ENCODE results near the gene GOSR1.
"Not testable (repeated sequence)": the region's sequence is repeated elsewhere in the genome, so short reads cannot be mapped to it uniquely, and the experiment has no call there.

GOSR1 gene

DNA sequence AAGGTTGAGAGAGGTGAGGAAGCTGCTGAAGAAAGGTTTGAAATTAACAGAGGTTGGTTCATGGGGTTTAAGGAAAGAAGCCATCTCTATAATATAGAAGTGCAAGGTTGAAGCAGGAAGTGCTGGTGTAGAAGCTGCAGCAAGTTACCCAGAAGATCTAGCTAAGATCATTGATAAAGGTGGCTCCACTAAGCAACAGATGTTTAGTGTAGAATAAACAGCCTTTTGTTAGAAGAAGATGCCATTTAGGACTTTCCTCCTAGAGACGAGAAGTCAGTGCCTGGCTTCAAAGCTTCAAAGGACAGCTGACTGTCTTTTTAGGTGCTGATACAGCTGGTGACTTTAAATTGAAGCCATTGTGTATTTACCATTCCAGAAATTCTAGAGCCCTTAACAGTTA lies 29.3 kb downstream of the GOSR1 start:
- no peak for DNase-seq

DNA sequence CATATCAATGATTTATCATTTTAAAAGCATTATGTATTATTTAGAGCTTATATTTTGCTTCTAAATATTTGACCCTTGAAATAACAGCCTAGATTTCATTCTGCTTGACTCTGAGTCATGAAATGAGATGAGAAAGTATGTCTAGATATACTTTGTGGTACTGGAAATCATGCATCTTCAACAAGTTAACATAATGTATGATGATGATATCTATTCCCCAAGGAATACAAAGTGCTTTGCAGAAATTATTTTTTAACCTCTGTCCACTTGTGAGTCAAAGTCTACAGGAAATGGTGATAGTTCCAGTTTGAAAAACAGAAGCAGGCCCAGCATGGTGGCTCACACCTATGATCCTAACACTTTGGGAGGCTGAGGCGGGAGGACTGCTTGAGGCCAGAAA lies 36.1 kb downstream of the GOSR1 start:
- DNase-seq: no peak

DNA sequence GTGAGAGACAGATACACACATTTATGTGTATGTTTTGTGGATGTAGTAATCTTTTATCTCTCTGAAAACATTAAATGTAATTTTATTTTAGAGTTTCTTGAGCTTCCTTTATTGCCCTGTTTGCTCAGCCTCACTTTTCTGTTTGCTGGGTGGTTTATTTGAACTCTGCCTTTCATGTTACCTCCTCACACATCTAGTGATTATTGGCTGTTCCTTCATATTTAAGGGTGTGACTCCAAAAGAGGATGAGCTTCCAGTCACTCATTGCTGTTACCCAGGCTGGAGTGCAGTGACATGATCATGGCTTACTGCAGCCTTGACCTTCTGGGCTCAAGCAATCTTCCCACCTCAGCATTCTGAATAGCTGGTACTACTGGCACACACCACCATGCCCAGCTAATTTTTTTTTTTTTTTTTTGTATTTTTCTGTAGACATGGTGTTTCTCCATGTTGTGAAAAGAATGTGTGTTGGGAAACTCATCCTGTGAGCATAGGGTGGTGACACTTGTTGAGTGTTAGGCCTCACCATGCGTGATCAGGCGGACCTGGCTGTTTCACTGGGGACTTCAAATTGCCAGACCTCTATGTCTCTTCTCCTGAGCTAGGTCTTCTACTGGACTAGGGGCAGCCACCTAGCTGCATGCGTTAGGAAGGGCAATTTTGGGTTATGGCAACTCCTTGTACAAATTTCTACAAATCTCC lies 37.8 kb downstream of the GOSR1 start:
- no peak for DNase-seq

DNA sequence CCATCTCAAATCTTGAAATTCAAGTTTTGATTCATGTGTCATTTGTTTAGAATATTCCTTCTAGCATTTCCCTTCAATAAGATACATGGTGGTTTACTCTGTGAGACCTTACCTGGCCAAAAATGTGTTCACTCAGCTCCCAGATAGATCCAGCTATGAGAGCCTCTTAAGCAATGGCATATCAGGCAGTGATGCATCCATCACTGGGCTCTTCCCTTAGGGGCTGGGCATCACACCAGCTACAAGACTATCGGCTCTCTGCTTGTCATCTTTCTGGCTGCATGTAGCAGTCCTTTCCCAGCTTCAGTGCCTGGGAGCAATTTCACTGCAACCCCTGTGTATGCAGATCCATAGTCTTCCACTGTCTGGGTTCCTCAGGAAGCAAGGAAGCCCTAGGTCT lies 40.6 kb downstream of the GOSR1 start:
- DNase-seq: no peak

DNA sequence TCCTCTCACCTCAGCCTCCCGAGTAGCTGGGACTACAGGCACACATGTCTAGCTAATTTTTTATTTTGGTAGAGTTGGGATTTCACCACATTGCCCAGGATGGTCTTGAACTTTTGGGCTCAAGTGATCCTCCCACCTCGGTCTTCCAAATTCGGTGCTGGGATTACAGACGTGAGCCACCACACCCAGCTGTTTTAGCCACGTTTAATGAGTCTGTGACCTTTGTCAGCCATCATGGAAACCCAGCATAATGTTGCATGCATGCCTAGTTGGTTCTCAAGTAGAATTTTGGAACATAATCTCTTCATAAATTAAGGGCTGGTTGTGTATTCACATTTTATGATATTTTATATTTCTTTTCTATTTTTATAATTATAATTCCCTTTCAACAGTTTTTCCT lies 42.0 kb downstream of the GOSR1 start:
- DNase-seq: no peak

DNA sequence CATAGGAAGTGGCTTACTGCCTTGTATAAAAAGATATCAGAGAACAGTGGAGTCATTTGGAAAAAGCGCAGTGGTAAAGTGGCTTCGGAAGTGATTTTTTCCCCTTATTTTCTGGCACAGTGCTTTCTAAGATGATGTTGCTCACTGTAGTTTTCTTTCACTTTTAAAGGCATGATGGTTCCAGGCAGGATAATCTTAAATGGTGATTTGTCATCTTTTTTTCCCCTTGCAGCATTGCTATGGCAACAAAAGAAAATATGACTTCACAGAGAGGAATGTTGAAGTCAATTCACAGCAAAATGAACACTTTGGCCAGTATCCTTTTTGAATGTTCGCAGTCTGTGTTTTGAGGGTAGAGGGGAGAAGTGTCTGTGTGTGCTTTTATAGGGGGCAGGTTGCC lies 42.5 kb downstream of the GOSR1 start:
- peak; percentile 85 for DNase-seq

DNA sequence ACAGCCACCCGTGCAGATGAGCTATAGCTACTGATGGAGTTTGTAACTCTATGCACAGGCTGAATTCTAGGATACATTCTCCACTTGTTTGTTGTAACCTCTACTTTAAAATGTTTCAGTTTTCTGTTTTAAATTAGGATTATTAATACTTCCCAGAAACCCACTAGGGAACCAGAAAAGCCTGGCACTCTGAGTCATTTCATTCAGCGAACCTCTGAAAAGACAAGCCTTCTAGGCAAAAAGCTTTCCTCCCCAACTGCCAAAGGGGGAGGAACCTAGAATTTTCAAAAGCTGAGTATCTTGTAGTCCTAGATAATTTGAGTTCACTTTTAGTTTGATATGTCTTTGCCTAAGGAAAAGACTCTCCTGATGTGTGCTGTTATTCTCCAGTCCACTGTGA lies 43.2 kb downstream of the GOSR1 start:
- peak; percentile 29 for DNase-seq

DNA sequence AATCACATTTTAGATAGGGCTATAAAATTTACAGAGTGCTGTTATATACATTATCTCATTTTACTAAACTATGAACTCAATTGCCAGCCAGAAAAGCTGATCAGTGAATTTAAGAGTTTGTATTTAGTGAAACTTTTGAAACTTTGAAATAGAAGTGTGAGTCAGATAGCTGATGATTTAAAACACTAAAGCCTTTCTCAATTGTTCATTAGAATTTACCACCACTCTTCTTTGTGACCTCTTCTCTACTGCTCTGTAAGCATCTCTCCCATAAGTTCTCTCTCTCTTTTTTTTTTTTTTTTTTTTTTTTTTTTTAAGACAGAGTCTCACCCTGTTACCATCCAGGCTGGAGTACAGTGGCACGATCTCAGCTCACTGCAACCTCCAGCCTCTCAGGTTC lies 43.7 kb downstream of the GOSR1 start:
- DNase-seq: peak; percentile 4

DNA sequence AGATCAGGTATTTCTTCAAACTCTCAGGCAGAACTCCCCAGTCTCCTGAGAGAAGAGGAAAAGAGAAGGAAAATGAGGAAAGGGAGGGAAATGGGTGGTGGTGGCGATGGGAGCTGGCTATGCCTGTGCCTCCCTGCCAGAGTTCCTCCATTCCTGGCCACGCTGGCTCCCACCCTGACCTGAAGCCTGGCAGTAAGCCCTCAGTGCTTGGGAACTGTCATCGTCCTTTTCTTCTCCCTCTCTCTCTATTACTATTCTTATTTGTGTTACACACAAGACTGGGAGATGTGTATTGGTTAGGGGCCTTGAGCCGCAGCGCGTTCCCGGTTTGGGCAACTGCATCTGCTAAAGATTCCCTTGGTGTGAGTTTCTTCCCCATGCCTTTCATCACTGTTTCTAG lies 44.6 kb downstream of the GOSR1 start:
- DNase-seq: no peak

DNA sequence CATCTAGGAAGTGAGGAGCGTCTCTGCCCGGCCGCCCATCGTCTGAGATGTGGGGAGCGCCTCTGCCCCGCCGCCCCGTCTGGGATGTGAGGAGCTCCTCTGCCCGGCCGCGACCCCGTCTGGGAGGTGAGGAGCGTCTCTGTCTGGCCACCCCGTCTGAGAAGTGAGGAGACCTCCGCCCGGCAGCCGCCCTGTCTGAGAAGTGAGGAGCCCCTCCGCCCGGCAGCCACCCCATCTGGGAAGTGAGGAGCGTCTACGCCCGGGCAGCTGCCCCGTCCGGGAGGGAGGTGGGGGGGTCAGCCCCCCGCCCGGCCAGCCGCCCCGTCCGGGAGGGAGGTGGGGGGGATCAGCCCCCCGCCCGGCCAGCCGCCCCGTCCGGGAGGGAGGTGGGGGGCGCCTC lies 46.0 kb downstream of the GOSR1 start:
- not testable (repeated sequence) for DNase-seq

DNA sequence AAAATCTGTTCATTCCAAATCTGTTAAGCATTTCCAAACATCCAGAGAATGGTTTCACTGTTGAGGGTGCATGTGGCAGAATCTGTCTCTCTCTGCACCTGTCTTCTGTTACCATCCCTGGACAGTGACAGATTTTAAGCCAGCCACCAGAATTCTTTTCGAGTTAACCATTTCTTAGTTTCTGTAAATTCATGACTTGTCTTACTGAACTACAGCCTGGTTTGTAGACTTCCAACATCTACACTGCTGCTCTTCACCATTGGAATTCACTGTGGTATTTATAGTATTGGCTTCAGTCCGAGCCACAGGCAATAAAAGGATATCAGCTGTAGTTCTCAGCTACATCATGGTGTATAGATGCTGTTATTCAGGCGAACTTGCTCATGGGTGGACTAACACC lies 47.6 kb downstream of the GOSR1 start:
- no peak for DNase-seq

DNA sequence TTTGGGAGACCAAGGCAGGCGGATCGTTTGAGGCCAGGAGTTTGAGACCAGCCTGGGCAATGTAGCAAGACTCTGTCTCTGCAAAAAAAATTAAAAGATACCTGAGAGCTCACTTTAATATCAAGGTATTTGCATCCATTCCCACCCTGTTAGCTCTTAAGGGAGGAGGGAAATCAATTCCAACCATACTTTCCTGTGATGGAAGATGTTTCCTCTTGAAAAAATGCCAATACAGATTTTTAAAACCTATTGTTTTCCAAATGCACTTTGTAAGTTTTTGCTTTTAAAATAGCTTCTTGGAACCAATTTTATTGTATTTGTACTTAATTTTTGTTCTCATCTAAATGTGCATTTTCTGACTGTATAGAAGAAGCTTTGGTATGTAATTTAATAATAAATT lies 49.2 kb downstream of the GOSR1 start:
- DNase-seq: no peak

DNA sequence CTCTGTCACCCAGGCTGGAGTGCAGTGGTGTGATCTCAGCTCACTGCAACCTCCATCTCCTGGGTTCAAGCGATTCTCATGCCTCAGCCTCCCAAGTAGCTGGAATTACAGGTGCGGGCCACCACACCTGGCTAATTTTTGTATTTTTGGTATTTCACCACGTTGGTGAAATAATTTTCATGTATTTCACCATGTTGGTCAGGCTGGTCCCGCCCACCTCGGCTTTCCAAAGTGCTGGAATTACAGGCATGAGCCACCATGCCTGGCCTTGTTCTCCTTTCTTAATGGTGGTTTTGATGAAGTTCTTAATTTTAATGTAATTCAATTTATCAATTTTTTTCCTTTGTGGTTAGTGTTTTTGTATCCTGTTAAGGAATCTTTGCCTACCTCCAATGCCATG lies 51.5 kb downstream of the GOSR1 start:
- DNase-seq: not testable (repeated sequence)

DNA sequence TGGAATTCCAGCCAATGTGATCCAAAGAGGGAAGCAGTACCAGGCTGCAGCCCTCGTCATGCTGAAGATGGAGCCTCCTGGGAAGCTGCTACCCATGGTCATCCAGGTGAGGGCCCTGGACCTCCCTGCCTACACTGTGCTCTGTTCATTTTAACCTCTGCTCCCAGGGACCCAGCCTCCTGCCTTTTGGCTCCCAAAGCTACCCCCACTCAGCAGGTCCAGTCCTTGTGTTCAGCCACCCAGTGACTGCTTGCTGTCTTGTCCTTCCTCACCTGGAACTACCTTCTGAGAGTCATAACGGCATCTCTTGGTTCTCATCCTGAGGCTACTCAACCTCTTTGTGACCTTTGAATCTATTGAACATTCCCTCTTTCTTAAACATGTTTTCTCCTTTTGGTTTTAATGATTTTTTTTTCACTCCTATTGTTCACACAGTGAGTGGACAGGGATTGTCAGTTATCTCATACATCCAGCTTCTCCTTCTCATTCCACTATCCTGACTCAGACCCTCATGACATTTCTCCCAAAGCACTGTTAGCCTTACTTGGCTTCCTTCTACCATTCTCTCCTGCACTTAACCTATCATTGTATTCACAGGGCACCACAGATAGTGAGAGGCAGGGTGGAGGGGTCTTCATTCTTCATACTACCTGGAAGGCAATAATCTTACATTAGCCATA lies 53.3 kb downstream of the GOSR1 start:
- DNase-seq: peak; percentile 69

DNA sequence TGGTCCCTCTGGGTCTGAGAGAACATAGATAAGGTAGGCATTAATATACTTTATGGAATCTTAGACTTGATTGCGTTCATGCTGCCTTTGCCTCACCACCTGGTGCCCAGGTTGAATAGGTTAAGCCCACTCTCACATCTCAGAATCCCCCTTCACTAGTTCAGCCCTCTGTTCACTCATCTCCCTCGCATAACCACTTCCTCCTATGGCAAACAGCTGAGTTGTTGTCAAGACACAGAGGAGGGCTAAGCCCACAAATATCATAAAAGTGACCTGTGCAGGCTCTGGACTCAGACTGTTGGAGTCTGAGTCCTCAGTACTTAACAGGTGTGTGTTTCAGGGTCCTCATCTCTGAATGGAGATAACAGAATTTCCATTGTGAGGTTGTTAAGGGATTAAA lies 55.7 kb downstream of the GOSR1 start:
- no peak for DNase-seq

DNA sequence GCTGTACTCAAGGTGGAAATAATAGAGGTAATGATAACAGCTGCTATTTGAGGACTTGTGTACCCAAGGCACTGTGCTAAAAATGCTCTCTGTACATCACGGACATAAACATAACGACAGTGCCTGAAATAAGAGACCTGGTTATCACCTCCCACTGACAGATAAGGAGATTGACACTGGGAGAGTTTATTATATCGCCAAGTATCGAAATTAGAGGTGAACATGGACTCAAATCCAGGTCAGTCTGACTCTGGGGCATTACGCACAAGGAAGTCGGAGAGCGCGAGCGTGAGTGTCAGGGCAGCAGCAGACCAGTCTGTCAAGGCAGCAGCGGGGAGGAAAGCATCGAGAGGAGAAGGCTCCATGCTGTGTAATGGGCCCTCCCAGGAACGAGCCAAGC lies 57.1 kb downstream of the GOSR1 start:
- DNase-seq: no peak

DNA sequence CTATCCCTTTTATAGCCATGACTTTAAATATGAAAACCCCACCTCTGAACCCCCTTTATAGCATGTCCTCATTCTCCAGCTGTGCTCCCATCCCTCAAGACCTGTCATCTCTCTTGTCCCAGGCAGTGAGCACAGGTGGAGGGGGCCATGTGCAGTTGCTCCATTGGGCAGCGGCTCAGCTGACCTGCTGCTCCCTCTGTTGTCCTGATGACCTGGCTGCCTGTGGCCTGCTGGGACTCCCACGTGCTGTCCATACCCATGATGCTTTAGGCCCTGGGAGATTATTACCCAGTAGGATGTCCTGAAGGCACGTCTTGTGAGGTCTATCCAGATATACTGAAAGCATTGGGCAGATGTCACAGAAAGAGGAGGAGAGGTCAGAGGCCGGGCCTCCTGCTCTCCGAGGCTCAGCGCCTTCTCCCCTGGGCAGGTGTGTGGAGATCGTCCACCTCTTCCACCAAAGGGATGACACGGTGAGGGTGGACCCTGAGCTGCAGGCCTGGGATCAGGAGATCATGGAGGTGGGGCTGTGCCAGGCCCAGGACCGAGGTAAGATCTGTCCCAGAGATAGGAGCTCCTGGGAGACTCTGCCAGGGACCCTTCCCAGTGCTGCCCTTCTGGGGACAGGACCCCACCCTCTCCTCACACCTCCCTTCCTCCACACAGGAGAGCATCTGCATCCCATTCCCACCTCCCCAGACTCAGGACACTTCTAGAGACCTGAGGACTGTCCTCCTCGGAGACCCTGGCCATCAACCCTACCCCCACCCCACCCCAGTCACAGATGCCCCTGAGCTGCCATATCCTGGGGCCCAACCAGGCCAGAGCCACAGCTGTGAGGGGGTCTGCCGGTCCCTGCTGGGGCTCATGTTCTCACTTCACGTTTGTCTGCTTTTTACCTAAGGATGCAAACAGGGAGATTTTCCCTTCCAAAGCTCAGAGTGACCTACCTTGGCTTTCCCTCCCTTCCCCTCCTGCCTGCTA lies 58.0 kb downstream of the GOSR1 start:
- DNase-seq: no peak

DNA sequence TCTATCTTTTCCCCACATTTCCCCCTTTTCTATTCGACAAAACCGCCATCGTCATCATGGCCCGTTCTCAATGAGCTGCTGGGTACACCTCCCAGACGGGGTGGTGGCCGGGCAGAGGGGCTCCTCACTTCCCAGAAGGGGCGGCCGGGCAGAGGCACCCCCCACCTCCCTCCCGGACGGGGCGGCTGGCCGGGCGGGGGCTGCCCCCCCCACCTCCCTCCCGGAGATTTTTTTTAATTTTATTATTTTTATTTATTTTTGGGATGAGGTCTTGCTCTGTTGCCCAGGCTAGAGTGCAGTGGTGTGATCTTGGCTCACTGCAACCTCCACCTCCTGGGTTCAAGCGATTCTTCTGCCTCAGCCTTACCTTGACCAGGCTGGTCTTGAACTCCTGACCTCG lies 59.6 kb downstream of the GOSR1 start:
- not testable (repeated sequence) for DNase-seq

DNA sequence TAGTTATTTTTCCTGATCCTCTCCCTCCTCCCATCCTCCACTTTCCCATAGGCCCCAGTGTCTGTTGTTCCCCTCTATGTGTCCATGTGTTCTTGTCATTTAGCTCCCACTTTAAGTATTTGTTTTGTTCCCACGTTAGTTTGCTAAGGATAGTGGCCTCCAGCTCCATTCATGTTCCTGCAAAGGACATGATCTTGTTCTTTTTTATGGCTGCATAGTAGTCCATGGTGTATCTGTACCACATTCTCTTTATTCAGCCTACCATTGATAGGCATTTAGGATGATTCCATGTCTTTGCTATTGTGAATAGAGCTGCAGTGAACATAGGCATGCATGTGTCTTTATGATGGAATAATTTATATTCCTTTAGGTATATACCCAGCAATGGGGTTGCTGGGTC lies 60.5 kb downstream of the GOSR1 start:
- DNase-seq: not testable (repeated sequence)

DNA sequence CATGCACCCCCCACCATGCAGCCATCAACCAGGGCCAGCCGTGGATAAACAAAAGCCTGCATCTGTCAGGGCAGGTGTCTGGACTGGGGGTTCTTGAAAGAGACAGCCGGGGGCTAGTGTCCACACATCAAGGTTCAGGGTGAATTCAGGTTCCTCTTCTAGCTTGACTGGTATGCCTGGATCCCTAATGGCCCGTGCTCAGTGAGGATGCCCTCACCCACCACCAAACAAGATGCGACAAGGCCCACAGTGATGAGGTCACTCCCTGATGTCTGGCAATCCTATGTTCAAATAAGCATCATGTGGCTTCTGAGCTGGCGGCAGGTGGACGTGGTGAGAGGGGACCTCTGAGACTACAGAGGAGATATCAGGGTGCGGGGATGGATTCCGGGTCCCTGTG lies 64.6 kb downstream of the GOSR1 start:
- DNase-seq: no peak

DNA sequence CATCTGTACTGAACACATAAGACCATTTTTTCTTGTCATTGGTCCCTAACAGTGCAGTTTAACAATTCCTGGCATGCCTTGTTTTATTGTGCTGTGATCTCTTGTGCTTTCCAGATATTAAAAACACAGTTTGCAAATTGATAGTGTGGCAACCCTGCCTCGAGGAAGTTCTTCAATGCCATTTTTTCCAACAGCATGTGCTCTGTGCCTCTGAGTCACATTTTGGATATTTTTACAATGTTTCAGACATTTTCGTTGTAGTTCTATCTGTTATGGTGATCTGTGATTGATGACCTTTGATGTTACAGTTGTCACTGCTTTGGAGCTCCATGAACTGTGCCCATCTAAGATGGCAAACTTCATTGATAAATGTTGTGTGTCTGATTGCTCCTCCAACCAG lies 66.2 kb downstream of the GOSR1 start:
- DNase-seq: peak; percentile 6

DNA sequence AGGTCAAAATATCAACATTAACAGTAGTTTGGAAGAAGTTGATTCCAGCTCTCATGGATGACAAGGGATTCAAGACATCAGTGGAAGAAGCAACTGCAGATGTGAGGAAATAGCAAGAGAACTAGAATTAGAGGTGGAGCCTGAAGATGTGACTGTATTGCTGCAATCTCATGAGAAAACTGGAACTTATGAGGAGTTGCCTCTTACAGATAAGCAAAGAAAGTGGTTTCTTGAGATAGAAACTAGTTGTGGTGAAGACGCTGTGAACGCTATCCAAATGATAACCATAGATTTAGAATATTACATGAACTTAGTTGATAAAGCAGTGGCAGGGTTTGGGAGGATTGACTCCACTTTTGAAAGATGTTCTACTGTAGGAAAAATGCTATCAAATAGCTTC lies 67.8 kb downstream of the GOSR1 start:
- DNase-seq: no peak

DNA sequence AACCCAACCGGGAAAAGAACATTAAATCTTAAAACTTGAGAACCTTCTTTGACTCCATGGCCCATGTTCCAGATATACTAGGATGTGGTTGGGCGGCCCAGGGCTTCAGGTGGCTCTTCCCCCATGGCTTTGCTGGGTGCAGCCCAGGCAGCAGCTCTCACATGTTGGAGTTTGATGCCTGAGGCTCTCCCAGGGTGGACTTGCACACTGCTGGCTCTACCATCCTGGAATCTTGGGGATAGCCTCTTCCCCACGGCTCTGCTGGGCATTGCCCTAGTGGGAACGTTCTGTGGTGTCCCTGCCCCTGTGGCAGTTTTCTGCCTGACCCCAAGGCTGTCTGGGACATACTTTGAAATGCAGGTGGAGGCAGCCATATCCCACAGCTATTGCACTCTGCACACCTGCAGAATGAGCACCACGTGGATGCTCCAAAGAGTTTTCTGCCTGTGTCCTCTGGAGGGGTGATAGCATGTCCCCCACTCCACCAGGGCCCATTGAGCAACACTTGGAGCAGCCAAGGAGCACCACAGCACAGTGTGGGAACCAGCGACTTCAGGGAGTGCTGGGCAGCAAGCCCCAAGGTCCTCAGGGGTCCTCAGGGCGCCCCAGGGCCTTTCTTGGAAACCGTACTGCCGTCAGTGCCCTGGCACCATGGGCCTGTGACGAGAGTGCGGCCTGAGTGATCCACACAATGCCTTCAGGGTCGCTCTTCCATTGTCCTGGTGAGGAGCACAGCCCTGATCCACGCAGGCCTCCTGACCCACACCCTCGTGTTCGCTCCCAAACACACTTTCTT lies 70.8 kb downstream of the GOSR1 start:
- no peak for DNase-seq
